DND-41 (cell line): ENCODE data around the gene RAB44.

Experiments used
- CTCF ChIP-seq: IDR thresholded peaks from 2 replicates; pipeline ENCODE4 v1.5.1; 2012; ENCODE audit warnings: borderline replicate concordance, low read length, moderate library complexity, mild to moderate bottlenecking; ENCODE audit not compliant: poor library complexity, severe bottlenecking; ENCODE audit errors: extremely low read depth
- EZH2 ChIP-seq: IDR thresholded peaks from 3 replicates; pipeline ENCODE4 v1.6.1; 2012; ENCODE audit warnings: borderline replicate concordance, low read depth, mild to moderate bottlenecking, moderate library complexity, low read length, inconsistent platforms; ENCODE audit not compliant: severe bottlenecking

DNA sequence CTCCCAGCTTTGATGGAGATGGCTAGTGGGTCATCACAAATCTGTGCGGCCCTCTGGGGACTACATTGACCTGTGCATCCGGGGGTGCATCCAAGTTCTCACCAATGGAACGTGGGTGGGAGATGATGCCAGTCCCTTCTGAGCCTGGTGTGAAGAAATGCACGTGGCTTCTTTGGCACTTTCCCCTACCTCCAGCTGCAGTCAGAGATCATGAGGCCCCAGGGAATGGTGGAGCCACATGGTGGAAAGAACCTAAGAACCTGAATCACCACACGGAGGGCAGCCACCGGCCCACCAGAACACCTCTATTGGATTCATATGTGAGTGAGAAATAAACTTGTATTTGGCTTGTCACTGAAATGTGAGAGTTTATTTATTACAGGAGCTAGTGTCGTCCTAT is 29.0 kb upstream of the RAB44 start:
- TF ChIP-seq CTCF = no peak
- no peak for TF ChIP-seq EZH2
